ENCODE data around the gene PPT1. TPM values are rescaled to one million over a fixed set of nuclear protein-coding genes. Genes with fewer than 3 reads are reported as not detected.
A peak's percentile ranks its signal among the peaks of the same experiment; 100 is the strongest.

PPT1 gene
- polyA plus RNA-seq, 1 donor (not counting 4 experiments of a cell fraction or from before 2014, with no cell fraction given), result 58.9 TPM

- Histone ChIP-seq H3K27ac (ENCODE audit: control insufficient read depth, insufficient read depth, low read length) (no peak overlapping the region), H2AFZ (ENCODE audit: control insufficient read depth, low read length) (no peak overlapping the region), H3K4me2 (ENCODE audit: control insufficient read depth, extremely low read depth, insufficient read depth, low read depth, low read length) (no peak overlapping the region), H3K4me3 (ENCODE audit: control insufficient read depth in 2 of 3, extremely low read depth in 1 of 3, insufficient read depth in 2 of 3, low read depth in 1 of 3, low read length in 3 of 3) (no peak overlapping the region), H3K27me3 (ENCODE audit: control insufficient read depth, extremely low read depth, insufficient read depth, low read length) (no peaks in the 10 kb centered on the region), H4K20me1 (ENCODE audit: control insufficient read depth, extremely low read depth, insufficient read depth, low read length) (peaks cover 14% of the 10 kb centered on the region), H3K4me1 (ENCODE audit: control insufficient read depth, extremely low read depth, insufficient read depth, low read length) (peaks cover 54% of the 10 kb centered on the region), H3K9ac (ENCODE audit: control insufficient read depth, extremely low read depth, insufficient read depth, low read length) (no peak overlapping the region), H3K9me1 (ENCODE audit: control insufficient read depth, extremely low read depth, insufficient read depth, low read length) (peaks cover 8% of the 10 kb centered on the region), H3K36me3 (ENCODE audit: control insufficient read depth in 2 of 2, extremely low read depth in 1 of 2, insufficient read depth in 2 of 2, low read length in 2 of 2) (peaks cover 19 to 34% of the 10 kb centered on the region in 2 experiments), H3K79me2 (ENCODE audit: control insufficient read depth, insufficient read depth, low read length) (peaks cover 84% of the 10 kb centered on the region), H3K9me3 (ENCODE audit: control insufficient read depth, low read depth, low read length) (no peaks in the 10 kb centered on the region)
- no peak for DNase-seq (ENCODE audit: low read depth, low spot score)
- dilution Hi-C loops (cut with MboI; ENCODE audit: extremely low pct_ligation_motif_present, low sequenced_read_pairs), result no loop called here
- FAIRE-seq, result peak; percentile 36
- TF ChIP-seq CTCF (optimal IDR thresholded peaks at IDR 0.05 in 1 of 3, IDR thresholded peaks at IDR 0.05 in 1 of 3, conservative IDR thresholded peaks at IDR 0.05 in 1 of 3; ENCODE audit: extremely low read depth in 1 of 3, insufficient read depth in 2 of 3, low read length in 3 of 3) (no peak), EZH2 (IDR thresholded peaks at IDR 0.05; ENCODE audit: low read length) (no peak)
These were observed 40.3 kb downstream of the PPT1 start for GRCh38 chr1:40056519-40057309.

- Histone ChIP-seq H3K27ac (ENCODE audit: control insufficient read depth, insufficient read depth, low read length) (no peak overlapping the region), H3K36me3 (ENCODE audit: control insufficient read depth in 2 of 2, extremely low read depth in 1 of 2, insufficient read depth in 2 of 2, low read length in 2 of 2) (peaks cover 13 to 25% of the 10 kb centered on the region in 2 experiments), H2AFZ (ENCODE audit: control insufficient read depth, low read length) (no peak overlapping the region), H3K9me3 (ENCODE audit: control insufficient read depth, low read depth, low read length) (no peaks in the 10 kb centered on the region), H3K79me2 (ENCODE audit: control insufficient read depth, insufficient read depth, low read length) (peaks cover 93% of the 10 kb centered on the region), H3K4me3 (ENCODE audit: control insufficient read depth in 2 of 3, extremely low read depth in 1 of 3, insufficient read depth in 2 of 3, low read depth in 1 of 3, low read length in 3 of 3) (no peak overlapping the region), H3K4me2 (ENCODE audit: control insufficient read depth, extremely low read depth, insufficient read depth, low read depth, low read length) (peak overlapping the region; percentile 9), H3K27me3 (ENCODE audit: control insufficient read depth, extremely low read depth, insufficient read depth, low read length) (no peaks in the 10 kb centered on the region), H3K9me1 (ENCODE audit: control insufficient read depth, extremely low read depth, insufficient read depth, low read length) (peaks cover 4% of the 10 kb centered on the region), H4K20me1 (ENCODE audit: control insufficient read depth, extremely low read depth, insufficient read depth, low read length) (peaks cover 22% of the 10 kb centered on the region), H3K4me1 (ENCODE audit: control insufficient read depth, extremely low read depth, insufficient read depth, low read length) (peaks cover 40% of the 10 kb centered on the region), H3K9ac (ENCODE audit: control insufficient read depth, extremely low read depth, insufficient read depth, low read length) (no peak overlapping the region)
- FAIRE-seq, result no peak
- TF ChIP-seq EZH2 (IDR thresholded peaks at IDR 0.05; ENCODE audit: low read length) (no peak), CTCF (optimal IDR thresholded peaks at IDR 0.05 in 1 of 3, IDR thresholded peaks at IDR 0.05 in 1 of 3, conservative IDR thresholded peaks at IDR 0.05 in 1 of 3; ENCODE audit: extremely low read depth in 1 of 3, insufficient read depth in 2 of 3, low read length in 3 of 3) (no peak)
- no peak for DNase-seq (ENCODE audit: low read depth, low spot score)
- dilution Hi-C loops (cut with MboI; ENCODE audit: extremely low pct_ligation_motif_present, low sequenced_read_pairs), result no loop called here
These were observed 43.7 kb downstream of the PPT1 start for GRCh38 chr1:40053138-40053887.

Data from keratinocyte (primary cell).